ENCODE measurements around the gene NDST1.

The NDST1 gene

DNA sequence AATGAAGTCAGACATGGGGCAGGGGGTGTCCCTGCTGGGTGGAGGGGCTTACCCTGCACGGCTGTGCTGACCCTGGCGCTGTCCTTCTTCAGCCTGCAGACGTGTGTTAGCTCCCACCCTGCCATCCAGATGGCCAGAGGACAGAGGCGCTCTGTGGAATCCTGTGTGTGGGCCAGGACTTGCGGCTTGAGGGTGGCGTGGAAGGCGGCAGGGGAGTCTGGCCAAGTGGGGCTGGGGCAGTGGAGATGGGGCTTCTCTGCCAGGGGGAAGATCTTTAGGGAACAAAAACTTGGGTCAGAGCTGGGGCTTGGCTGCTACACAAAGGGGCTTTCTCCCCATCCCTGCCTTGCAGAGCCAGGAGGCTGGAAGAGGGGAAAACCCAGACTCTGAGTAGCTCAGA lies 86.1 kb downstream of the NDST1 start:
- H3K27me3 ChIP-seq (ENCODE audit: control insufficient read depth in 1 of 2, insufficient read depth in 2 of 2, low read length in 2 of 2): no peaks in the 10 kb centered on the region
- no peaks in the 10 kb centered on the region for H3K9me3 ChIP-seq (ENCODE audit: control insufficient read depth in 1 of 2, low read length in 2 of 2)
- no peak overlapping the region for H3K9ac ChIP-seq (ENCODE audit: low read depth in 1 of 2, low read length in 2 of 2)
- no peak overlapping the region for H3K4me3 ChIP-seq (ENCODE audit: low read depth in 1 of 2, low read length in 2 of 2)
- no peak overlapping the region for H3K27ac ChIP-seq (ENCODE audit: low read depth, low read length)
- H3K4me1 ChIP-seq (ENCODE audit: control insufficient read depth in 1 of 2, insufficient read depth in 2 of 2, low read length in 2 of 2): peaks cover 54 to 56% of the 10 kb centered on the region in 2 donors
- peaks cover 0 to 4% of the 10 kb centered on the region in 2 donors for H3K36me3 ChIP-seq (ENCODE audit: control insufficient read depth in 1 of 2, insufficient read depth in 2 of 2, low read length in 2 of 2)

DNA sequence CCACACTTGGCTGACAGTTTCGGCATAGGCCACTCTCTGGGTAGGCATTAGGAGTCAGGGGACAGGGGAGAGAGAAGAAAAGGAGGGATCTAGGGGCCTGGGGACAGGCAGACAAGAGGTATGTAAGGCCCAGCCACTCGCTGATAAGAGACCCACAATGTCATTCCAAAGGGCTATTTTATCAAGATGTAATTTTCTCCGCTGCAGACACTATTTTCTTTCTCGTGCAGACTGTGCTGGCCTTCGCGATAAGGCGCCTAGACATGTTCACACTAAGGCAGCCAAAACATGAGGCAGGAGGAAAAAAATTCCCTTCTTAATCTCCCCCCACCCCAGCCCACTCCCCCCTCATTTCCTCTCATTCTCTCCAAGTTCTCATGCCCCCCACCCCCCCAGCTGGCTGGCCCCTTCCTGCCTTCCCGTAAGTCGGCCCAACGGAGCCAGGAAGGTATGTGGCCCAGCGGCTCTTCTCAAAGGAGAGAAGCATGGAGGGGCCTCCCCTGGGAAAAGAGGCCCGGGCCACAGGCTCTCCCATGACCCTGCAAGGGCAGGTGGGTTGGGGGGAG lies 87.6 kb downstream of the NDST1 start:
- peaks cover 53 to 56% of the 10 kb centered on the region in 2 donors for H3K4me1 ChIP-seq (ENCODE audit: control insufficient read depth in 1 of 2, insufficient read depth in 2 of 2, low read length in 2 of 2)
- H3K9me3 ChIP-seq (ENCODE audit: control insufficient read depth in 1 of 2, low read length in 2 of 2): no peaks in the 10 kb centered on the region
- H3K36me3 ChIP-seq (ENCODE audit: control insufficient read depth in 1 of 2, insufficient read depth in 2 of 2, low read length in 2 of 2): peaks cover 0 to 4% of the 10 kb centered on the region in 2 donors
- no peaks in the 10 kb centered on the region for H3K27me3 ChIP-seq (ENCODE audit: control insufficient read depth in 1 of 2, insufficient read depth in 2 of 2, low read length in 2 of 2)
- no peak overlapping the region for H3K27ac ChIP-seq (ENCODE audit: low read depth, low read length)
- H3K4me3 ChIP-seq (ENCODE audit: low read depth in 1 of 2, low read length in 2 of 2): no peak overlapping the region
- H3K9ac ChIP-seq (ENCODE audit: low read depth in 1 of 2, low read length in 2 of 2): no peak overlapping the region

DNA sequence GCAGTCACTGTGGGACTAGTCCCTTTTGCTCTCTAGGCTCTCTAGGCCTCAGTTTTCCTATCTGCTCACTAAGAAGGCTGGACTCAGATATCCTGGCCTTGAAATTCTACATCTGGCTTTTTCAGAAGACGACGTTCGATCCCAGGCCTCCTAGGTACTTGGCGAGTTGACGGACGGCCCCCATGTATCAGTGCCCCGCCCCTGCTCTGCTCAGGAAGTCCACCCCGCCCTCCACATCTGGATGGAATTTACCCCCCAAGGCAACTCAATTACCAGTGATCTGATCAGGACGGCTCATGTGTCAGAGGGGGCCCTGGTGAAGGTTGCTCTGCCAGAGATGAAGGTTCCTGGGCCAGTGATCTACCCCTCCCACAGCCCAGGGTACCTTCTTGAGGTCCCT lies 88.4 kb downstream of the NDST1 start:
- H3K27me3 ChIP-seq (ENCODE audit: control insufficient read depth in 1 of 2, insufficient read depth in 2 of 2, low read length in 2 of 2): no peaks in the 10 kb centered on the region
- peaks cover 0 to 4% of the 10 kb centered on the region in 2 donors for H3K36me3 ChIP-seq (ENCODE audit: control insufficient read depth in 1 of 2, insufficient read depth in 2 of 2, low read length in 2 of 2)
- no peak overlapping the region for H3K27ac ChIP-seq (ENCODE audit: low read depth, low read length)

DNA sequence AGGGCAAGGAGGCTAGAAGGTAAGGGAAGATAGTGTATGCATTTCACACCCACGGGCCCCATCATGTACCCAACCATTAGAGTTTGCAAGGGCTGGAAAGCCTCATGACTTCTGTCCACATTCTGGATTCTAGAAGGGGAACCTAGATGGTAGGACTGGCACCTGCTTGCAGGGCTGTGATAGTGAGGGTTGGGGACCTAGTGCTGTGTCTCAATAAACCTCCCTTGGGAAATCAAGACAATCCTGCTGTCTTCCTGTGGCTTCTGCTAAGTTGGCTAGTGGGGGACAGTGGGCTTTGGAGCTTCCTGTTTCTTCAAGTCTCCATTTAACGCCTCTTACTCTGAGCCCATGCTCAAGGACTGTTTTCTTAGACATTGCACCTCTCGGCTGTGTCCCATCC lies 88.9 kb downstream of the NDST1 start:
- peaks cover 0 to 4% of the 10 kb centered on the region in 2 donors for H3K36me3 ChIP-seq (ENCODE audit: control insufficient read depth in 1 of 2, insufficient read depth in 2 of 2, low read length in 2 of 2)
- no peak overlapping the region for H3K4me3 ChIP-seq (ENCODE audit: low read depth in 1 of 2, low read length in 2 of 2)
- no peak overlapping the region for H3K27ac ChIP-seq (ENCODE audit: low read depth, low read length)

More for the DNA sequence above, 88.4 kb downstream of the NDST1 start:
- Histone ChIP-seq H3K4me3 (ENCODE audit: low read depth in 1 of 2, low read length in 2 of 2) (no peak overlapping the region), H3K4me1 (ENCODE audit: control insufficient read depth in 1 of 2, insufficient read depth in 2 of 2, low read length in 2 of 2) (peaks cover 45 to 49% of the 10 kb centered on the region in 2 donors), H3K9me3 (ENCODE audit: control insufficient read depth in 1 of 2, low read length in 2 of 2) (no peaks in the 10 kb centered on the region), H3K9ac (ENCODE audit: low read depth in 1 of 2, low read length in 2 of 2) (no peak overlapping the region)

DNA sequence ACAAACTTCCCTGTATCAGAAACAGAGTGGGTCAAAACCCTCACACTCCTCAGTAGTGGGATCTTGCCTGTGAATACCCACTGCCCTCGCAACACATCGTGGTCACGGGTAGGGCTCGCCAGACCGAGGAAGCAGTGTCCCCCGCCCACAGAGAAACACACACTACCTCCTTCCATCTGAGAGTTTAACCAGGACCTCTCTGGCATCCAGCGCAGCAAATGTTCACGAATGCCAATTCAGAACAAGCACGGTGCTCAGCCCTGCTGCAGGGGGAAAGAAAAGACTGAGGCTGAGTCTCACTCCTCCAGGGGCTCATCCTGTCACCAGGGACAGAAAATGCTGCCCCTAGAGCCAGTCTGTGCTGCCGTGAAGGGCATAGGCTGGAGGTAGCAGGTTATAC lies 90.1 kb downstream of the NDST1 start:
- H3K4me1 ChIP-seq (ENCODE audit: control insufficient read depth in 1 of 2, insufficient read depth in 2 of 2, low read length in 2 of 2): peaks cover 31 to 41% of the 10 kb centered on the region in 2 donors
- peaks cover 0 to 4% of the 10 kb centered on the region in 2 donors for H3K36me3 ChIP-seq (ENCODE audit: control insufficient read depth in 1 of 2, insufficient read depth in 2 of 2, low read length in 2 of 2)
- H3K27me3 ChIP-seq (ENCODE audit: control insufficient read depth in 1 of 2, insufficient read depth in 2 of 2, low read length in 2 of 2): no peaks in the 10 kb centered on the region
- no peaks in the 10 kb centered on the region for H3K9me3 ChIP-seq (ENCODE audit: control insufficient read depth in 1 of 2, low read length in 2 of 2)
- H3K9ac ChIP-seq (ENCODE audit: low read depth in 1 of 2, low read length in 2 of 2): no peak overlapping the region
- H3K27ac ChIP-seq (ENCODE audit: low read depth, low read length): no peak overlapping the region
- H3K4me3 ChIP-seq (ENCODE audit: low read depth in 1 of 2, low read length in 2 of 2): no peak overlapping the region

More for the DNA sequence above, 88.9 kb downstream of the NDST1 start:
- Histone ChIP-seq H3K9ac (ENCODE audit: low read depth in 1 of 2, low read length in 2 of 2) (no peak overlapping the region), H3K4me1 (ENCODE audit: control insufficient read depth in 1 of 2, insufficient read depth in 2 of 2, low read length in 2 of 2) (peaks cover 42 to 43% of the 10 kb centered on the region in 2 donors), H3K27me3 (ENCODE audit: control insufficient read depth in 1 of 2, insufficient read depth in 2 of 2, low read length in 2 of 2) (no peaks in the 10 kb centered on the region), H3K9me3 (ENCODE audit: control insufficient read depth in 1 of 2, low read length in 2 of 2) (no peaks in the 10 kb centered on the region)

DNA sequence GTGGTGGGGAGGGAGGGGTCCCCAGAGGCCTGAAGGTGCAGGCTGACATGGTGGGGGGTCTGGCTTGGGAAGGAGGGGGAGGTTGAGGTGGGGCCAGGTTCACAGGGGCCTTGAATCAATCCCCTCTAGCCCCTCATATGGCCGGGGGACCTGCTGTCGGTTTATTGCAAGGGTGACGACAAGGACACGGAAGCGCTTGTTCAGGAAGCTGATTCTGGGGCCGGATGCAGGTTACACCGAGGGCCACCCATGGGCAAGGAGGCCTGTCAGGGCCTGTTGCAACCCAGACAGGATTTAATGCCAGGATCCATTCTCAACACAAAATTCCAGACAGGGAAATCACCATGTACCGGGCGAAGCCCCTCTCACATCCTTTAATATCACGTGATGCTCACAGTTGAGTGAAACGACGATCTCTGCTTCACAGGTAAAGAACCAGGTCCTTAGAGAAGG lies 90.9 kb downstream of the NDST1 start:
- H3K4me1 ChIP-seq (ENCODE audit: control insufficient read depth in 1 of 2, insufficient read depth in 2 of 2, low read length in 2 of 2): peaks cover 23 to 33% of the 10 kb centered on the region in 2 donors
- H3K36me3 ChIP-seq (ENCODE audit: control insufficient read depth in 1 of 2, insufficient read depth in 2 of 2, low read length in 2 of 2): peaks cover 0 to 4% of the 10 kb centered on the region in 2 donors
- no peak overlapping the region for H3K4me3 ChIP-seq (ENCODE audit: low read depth in 1 of 2, low read length in 2 of 2)
- H3K9me3 ChIP-seq (ENCODE audit: control insufficient read depth in 1 of 2, low read length in 2 of 2): no peaks in the 10 kb centered on the region
- no peak overlapping the region for H3K9ac ChIP-seq (ENCODE audit: low read depth in 1 of 2, low read length in 2 of 2)
- no peak overlapping the region for H3K27ac ChIP-seq (ENCODE audit: low read depth, low read length)
- H3K27me3 ChIP-seq (ENCODE audit: control insufficient read depth in 1 of 2, insufficient read depth in 2 of 2, low read length in 2 of 2): no peaks in the 10 kb centered on the region

DNA sequence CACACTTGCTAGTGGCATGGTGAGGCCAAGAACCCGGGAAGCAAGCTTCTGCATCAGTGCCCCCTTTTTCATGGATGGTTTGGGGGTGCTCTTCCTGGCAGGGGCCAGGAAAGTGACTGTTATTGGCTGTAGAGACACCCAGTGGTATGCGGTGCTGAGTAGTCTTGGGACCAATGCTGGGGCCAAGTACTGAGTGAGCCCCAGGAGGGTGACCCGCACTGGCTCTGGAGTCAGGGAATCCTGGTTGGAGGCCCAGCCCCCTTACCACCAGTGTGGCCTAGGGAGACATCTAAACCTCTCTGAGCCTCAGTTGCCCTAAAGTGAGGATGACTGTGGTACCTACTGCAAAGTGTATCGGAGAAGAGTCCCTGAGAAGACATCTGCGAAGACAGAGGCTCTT lies 91.3 kb downstream of the NDST1 start:
- H3K36me3 ChIP-seq (ENCODE audit: control insufficient read depth in 1 of 2, insufficient read depth in 2 of 2, low read length in 2 of 2): peaks cover 0 to 8% of the 10 kb centered on the region in 2 donors
- H3K4me3 ChIP-seq (ENCODE audit: low read depth in 1 of 2, low read length in 2 of 2): no peak overlapping the region
- peaks cover 18 to 29% of the 10 kb centered on the region in 2 donors for H3K4me1 ChIP-seq (ENCODE audit: control insufficient read depth in 1 of 2, insufficient read depth in 2 of 2, low read length in 2 of 2)
- H3K27ac ChIP-seq (ENCODE audit: low read depth, low read length): no peak overlapping the region
- H3K9ac ChIP-seq (ENCODE audit: low read depth in 1 of 2, low read length in 2 of 2): no peak overlapping the region
- no peaks in the 10 kb centered on the region for H3K9me3 ChIP-seq (ENCODE audit: control insufficient read depth in 1 of 2, low read length in 2 of 2)
- no peaks in the 10 kb centered on the region for H3K27me3 ChIP-seq (ENCODE audit: control insufficient read depth in 1 of 2, insufficient read depth in 2 of 2, low read length in 2 of 2)

DNA sequence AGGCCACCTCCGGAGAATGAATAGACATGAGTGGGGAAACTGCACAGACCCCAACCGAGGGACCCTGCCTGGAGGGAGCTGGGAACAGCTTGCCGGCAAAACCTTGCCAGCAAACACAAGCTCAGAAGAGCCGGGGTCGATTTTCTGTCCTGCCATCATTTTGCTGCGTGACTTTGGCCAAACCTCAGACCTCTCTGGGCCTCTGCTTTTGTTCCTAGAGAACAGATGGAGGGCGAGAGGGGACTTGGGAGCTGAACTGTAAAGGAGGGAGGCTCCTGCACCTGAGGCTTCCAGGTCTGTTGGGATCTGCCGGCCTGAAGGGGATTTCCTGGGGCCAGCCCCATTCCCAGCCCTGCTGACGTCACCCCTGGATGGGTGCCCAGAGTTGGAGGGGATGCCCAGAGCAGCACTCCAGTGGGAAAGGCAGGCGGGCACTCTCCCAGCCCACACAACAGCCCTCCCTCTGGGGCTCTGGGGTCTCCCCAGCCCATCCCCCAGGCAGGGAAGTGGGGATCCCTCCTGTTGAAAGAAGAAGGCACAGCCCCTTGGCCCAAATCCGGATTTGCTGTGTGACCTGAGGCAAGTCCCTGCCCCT lies 92.1 kb downstream of the NDST1 start:
- Histone ChIP-seq H3K27ac (ENCODE audit: low read depth, low read length) (no peak overlapping the region), H3K9me3 (ENCODE audit: control insufficient read depth in 1 of 2, low read length in 2 of 2) (no peaks in the 10 kb centered on the region), H3K27me3 (ENCODE audit: control insufficient read depth in 1 of 2, insufficient read depth in 2 of 2, low read length in 2 of 2) (no peaks in the 10 kb centered on the region), H3K4me3 (ENCODE audit: low read depth in 1 of 2, low read length in 2 of 2) (peak overlapping the region in 1 of 2 donors; percentile 1), H3K36me3 (ENCODE audit: control insufficient read depth in 1 of 2, insufficient read depth in 2 of 2, low read length in 2 of 2) (peaks cover 0 to 9% of the 10 kb centered on the region in 2 donors), H3K4me1 (ENCODE audit: control insufficient read depth in 1 of 2, insufficient read depth in 2 of 2, low read length in 2 of 2) (peaks cover 17 to 25% of the 10 kb centered on the region in 2 donors), H3K9ac (ENCODE audit: low read depth in 1 of 2, low read length in 2 of 2) (peak overlapping the region in 1 of 2 donors; percentile 30)

DNA sequence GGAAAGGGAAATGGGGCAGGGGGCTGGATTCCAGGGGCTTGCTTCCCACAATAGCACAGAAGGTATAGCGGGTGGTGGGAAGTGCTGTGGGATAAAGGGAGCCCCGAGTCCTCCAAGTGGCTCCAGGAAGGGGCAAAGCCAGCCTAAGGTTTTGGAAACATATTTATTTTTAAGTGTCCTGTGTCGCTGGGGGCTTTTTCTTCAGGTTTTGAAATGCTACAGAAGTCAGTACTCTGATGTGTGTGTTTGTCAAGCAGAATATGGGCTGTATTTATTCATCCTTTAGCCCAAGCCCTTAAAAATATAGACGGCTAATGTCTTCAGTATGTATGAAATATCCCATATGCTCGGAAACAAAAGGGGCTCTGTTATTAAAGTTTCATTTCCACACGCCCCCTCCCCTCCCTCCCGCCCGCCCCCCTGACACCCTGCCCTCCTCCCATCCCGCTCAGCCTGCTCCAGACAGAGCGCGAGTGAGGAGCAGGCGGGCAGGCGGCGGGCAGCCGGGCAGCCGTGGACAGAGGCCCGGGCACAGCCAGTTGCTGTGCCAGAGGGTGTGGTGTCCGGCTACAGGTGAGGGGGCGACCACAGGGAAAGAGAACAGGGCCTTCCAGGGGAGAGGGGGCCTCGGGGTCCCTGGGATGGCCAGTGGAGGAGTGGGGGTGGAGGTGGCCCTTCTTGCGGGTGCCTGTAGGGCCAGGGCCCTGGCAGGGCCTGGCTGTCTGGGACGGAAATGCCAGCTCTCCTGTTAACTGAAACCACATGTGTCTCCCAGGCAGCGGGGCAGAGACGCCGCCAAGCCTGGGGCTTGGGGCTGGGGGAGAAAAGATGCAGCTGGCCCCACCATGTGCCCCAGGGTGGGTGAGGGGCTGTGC lies 92.9 kb downstream of the NDST1 start:
- Histone ChIP-seq H3K27me3 (ENCODE audit: control insufficient read depth in 1 of 2, insufficient read depth in 2 of 2, low read length in 2 of 2) (no peaks in the 10 kb centered on the region), H3K9ac (ENCODE audit: low read depth in 1 of 2, low read length in 2 of 2) (peak overlapping the region in 1 of 2 donors; percentile 30), H3K27ac (ENCODE audit: low read depth, low read length) (no peak overlapping the region), H3K4me1 (ENCODE audit: control insufficient read depth in 1 of 2, insufficient read depth in 2 of 2, low read length in 2 of 2) (peaks cover 14 to 25% of the 10 kb centered on the region in 2 donors), H3K9me3 (ENCODE audit: control insufficient read depth in 1 of 2, low read length in 2 of 2) (no peaks in the 10 kb centered on the region), H3K4me3 (ENCODE audit: low read depth in 1 of 2, low read length in 2 of 2) (no peak overlapping the region), H3K36me3 (ENCODE audit: control insufficient read depth in 1 of 2, insufficient read depth in 2 of 2, low read length in 2 of 2) (peaks cover 0 to 9% of the 10 kb centered on the region in 2 donors)
